Progenitor cell of endocrine pancreas (in vitro differentiated cells): Measurements from ENCODE around the gene CHRDL2. TPM values are rescaled to one million over a fixed set of nuclear protein-coding genes. Genes with fewer than 3 reads are reported as not detected.

ENCODE experiments used
- DNase-seq: peaks from one replicate; pipeline ENCODE4 v3.0.0; 2021; ENCODE audit warnings: low spot score; ENCODE audit not compliant: unreplicated experiment
- H3K27ac Mint-ChIP-seq: 2 replicates; pipeline ENCODE4 v1.8.0; 2021; ENCODE audit warnings: mild to moderate bottlenecking, moderate library complexity, mixed read lengths
- H3K27me3 Mint-ChIP-seq: 2 replicates; pipeline ENCODE4 v1.8.0; 2021; ENCODE audit warnings: mixed read lengths
- H3K36me3 Mint-ChIP-seq: 2 replicates; pipeline ENCODE4 v1.8.0; 2022; ENCODE audit warnings: mixed read lengths; ENCODE audit not compliant: insufficient read depth
- H3K4me1 Mint-ChIP-seq: 2 replicates; pipeline ENCODE4 v1.8.0; 2021; ENCODE audit warnings: low read depth, mixed read lengths
- H3K4me3 Mint-ChIP-seq: 2 replicates; pipeline ENCODE4 v1.8.0; 2021; ENCODE audit warnings: low read depth, mild to moderate bottlenecking, moderate library complexity, mixed read lengths
- H3K9me3 Mint-ChIP-seq: 2 replicates; pipeline ENCODE4 v1.8.0; 2021; ENCODE audit warnings: low read depth, mixed read lengths
- CTCF ChIP-seq: fragments of 200-600 bp; sonication (generic); IDR thresholded peaks from one replicate; pipeline ENCODE4 v1.5.0; 2021; ENCODE audit warnings: antibody characterized with exemption, mild to moderate bottlenecking; ENCODE audit not compliant: unreplicated experiment
- total RNA-seq: library from RNA; stranded (reverse); gene quantifications from 2 replicates; pipeline ENCODE4 v1.2.1, GENCODE V29; 2021

The CHRDL2 gene
- total RNA-seq, 1 donor from 2014 or later, result 2.5 TPM

GRCh38 chr11:74680703-74681531 lies 50.3 kb downstream of the CHRDL2 start:
- no peaks in the 10 kb centered on the region for H3K36me3 Mint-ChIP-seq
- no peaks in the 10 kb centered on the region for H3K9me3 Mint-ChIP-seq
- H3K4me3 Mint-ChIP-seq, result no peak overlapping the region
- TF ChIP-seq CTCF, result no peak
- peaks cover 2% of the 10 kb centered on the region for H3K4me1 Mint-ChIP-seq
- no peak overlapping the region for H3K27ac Mint-ChIP-seq
- DNase-seq, result no peak
- H3K27me3 Mint-ChIP-seq, result peaks cover 12% of the 10 kb centered on the region

- Mint-ChIP-seq H3K27ac (no peak overlapping the region), H3K36me3 (no peaks in the 10 kb centered on the region), H3K27me3 (peaks cover 11% of the 10 kb centered on the region), H3K4me3 (no peak overlapping the region), H3K4me1 (peaks cover 2% of the 10 kb centered on the region), H3K9me3 (no peaks in the 10 kb centered on the region)
- no peak for TF ChIP-seq CTCF
- DNase-seq, result no peak
These were observed 51.1 kb downstream of the CHRDL2 start for GRCh38 chr11:74680035-74680671.

DNA sequence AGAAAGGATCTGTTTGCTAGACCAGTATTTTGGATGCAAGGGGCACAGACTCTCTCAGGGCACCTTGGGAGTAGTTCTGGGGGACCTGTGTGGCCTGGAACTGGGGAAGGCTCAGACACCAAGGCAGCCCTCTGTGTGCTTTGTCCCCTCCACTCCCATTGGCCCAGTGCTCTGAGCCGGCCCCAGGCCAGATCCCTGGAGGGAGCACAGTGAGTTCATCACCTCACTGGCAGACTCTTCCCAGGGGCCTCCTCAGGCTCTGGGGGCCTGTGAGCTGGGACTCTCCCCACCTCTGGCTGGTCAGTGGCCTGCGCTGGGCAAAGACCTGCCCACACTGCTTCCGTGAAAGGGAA lies 51.7 kb downstream of the CHRDL2 start:
- TF ChIP-seq CTCF, result no peak
- Mint-ChIP-seq H3K9me3 (peaks cover 3% of the 10 kb centered on the region), H3K36me3 (no peaks in the 10 kb centered on the region), H3K4me1 (peaks cover 2% of the 10 kb centered on the region), H3K4me3 (no peak overlapping the region), H3K27ac (no peak overlapping the region), H3K27me3 (peaks cover 7% of the 10 kb centered on the region)
- no peak for DNase-seq

DNA sequence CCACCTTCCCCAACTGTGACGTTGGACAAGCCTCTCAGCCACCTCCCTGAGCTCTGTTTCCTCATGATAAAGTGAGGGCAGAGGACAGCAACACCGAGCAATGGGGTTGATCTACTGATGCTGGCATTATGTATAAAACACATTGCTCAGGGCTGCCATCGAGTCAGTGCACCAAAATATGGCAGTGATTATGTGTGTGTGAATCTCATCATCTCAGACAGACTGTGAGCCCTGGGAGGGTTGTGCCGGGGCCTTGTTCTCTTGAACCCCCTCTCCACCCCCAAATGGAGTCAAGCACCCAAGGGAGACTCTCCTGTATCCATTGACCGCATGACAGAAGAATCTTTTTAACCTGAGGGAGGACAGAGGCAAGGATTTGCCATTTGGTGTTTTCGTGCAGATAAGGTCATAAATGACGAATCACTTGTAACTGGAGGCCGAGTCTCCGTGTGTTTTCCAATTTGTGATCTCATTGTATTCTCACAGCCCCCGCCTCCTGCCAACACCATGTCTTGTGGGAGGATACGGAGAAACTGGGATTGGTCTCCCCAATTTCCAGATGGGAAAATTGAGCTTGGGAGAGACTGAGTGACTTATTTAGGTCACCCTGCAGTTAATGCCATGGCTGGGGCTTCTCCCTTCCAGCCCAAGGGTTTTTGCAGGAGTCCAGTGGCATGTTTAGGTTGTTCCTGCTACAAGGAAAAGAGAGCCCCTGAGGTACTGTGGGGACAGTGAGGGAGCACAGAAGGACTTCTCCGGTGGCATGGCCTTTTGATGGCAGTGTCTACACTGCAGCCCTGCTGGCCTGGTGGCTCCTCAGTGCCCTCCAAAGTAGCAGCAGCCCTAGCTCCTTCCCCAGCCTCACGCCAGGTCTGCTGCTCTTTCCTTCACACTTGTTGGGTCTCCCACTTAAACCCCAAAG lies 52.4 kb downstream of the CHRDL2 start:
- Mint-ChIP-seq H3K27me3 (peaks cover 3% of the 10 kb centered on the region), H3K4me3 (no peak overlapping the region), H3K9me3 (peaks cover 3% of the 10 kb centered on the region), H3K4me1 (peaks cover 2% of the 10 kb centered on the region), H3K27ac (no peak overlapping the region), H3K36me3 (no peaks in the 10 kb centered on the region)
- DNase-seq, result no peak
- no peak for TF ChIP-seq CTCF

DNA sequence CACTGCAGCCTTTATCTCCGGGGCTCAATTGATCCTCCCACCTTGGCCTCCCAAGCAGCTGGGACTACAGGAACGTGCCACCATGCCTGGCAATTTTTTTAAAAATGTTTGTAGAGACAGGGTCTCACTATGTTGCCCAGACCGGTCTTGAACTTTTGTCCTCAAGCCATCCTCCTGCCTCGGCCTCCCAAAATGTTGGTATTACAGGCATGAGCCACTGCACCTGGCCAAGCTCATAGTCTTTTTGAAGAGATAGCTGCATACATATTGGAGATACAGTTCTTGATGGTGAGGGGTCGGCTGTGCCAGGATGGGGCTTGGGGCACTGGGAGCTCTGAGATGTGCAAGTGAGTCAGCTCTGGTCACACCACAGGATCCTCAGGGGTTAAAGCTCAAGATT lies 53.2 kb downstream of the CHRDL2 start:
- no peaks in the 10 kb centered on the region for H3K36me3 Mint-ChIP-seq
- no peak overlapping the region for H3K27ac Mint-ChIP-seq
- no peak overlapping the region for H3K4me3 Mint-ChIP-seq
- TF ChIP-seq CTCF, result no peak
- H3K4me1 Mint-ChIP-seq, result peaks cover 2% of the 10 kb centered on the region
- H3K27me3 Mint-ChIP-seq, result peaks cover 2% of the 10 kb centered on the region
- H3K9me3 Mint-ChIP-seq, result peaks cover 3% of the 10 kb centered on the region
- DNase-seq, result no peak
